Tongue (tissue), 2 donors: ENCODE data around the gene SEMA4D. TPM values are rescaled to one million over a fixed set of nuclear protein-coding genes. Genes with fewer than 3 reads are reported as not detected.

ENCODE experiments used
- DNase-seq: peaks from one replicate; pipeline ENCODE4 v3.0.0-alpha.2; 2015
- total RNA-seq: library from RNA; depleted of rRNA; stranded (reverse); fragments of >200 nt; gene quantifications from one replicate; pipeline ENCODE4 v1.2.3, GENCODE V29; 2014

SEMA4D gene
- total RNA-seq, 1 donor from 2014 or later, result 35.8 TPM

- no peak for DNase-seq
Observed at GRCh38 chr9:89446261-89446960, 51.5 kb downstream of the SEMA4D start.

GRCh38 chr9:89445801-89446251 is 52.1 kb downstream of the SEMA4D start:
- no peak for DNase-seq

- no peak for DNase-seq
Observed at GRCh38 chr9:89444925-89445765, 52.8 kb downstream of the SEMA4D start.

- DNase-seq, result peak; percentile 33
Observed at GRCh38 chr9:89444274-89444673, 53.6 kb downstream of the SEMA4D start.

- DNase-seq, result no peak
Observed at GRCh38 chr9:89442981-89443814, 54.7 kb downstream of the SEMA4D start.

- DNase-seq, result no peak
Observed at GRCh38 chr9:89442501-89442978, 55.4 kb downstream of the SEMA4D start.

GRCh38 chr9:89441986-89442385 is 55.9 kb downstream of the SEMA4D start:
- no peak for DNase-seq

- no peak for DNase-seq
Observed at GRCh38 chr9:89441655-89441970, 56.3 kb downstream of the SEMA4D start.

GRCh38 chr9:89440951-89441654 is 56.8 kb downstream of the SEMA4D start:
- no peak for DNase-seq

GRCh38 chr9:89440548-89440947 is 57.4 kb downstream of the SEMA4D start:
- no peak for DNase-seq

GRCh38 chr9:89440046-89440445 is 57.9 kb downstream of the SEMA4D start:
- DNase-seq, result no peak

- no peak for DNase-seq
Observed at GRCh38 chr9:89439571-89439970, 58.3 kb downstream of the SEMA4D start.

- DNase-seq, result no peak
Observed at GRCh38 chr9:89438194-89438593, 59.7 kb downstream of the SEMA4D start.

- no peak for DNase-seq
Observed at GRCh38 chr9:89437772-89438171, 60.1 kb downstream of the SEMA4D start.

GRCh38 chr9:89436963-89437625 is 60.8 kb downstream of the SEMA4D start:
- no peak for DNase-seq

- DNase-seq, result no peak
Observed at GRCh38 chr9:89436326-89436725, 61.6 kb downstream of the SEMA4D start.

- DNase-seq, result peak; percentile 42
Observed at GRCh38 chr9:89435071-89435823, 62.7 kb downstream of the SEMA4D start.

- no peak for DNase-seq
Observed at GRCh38 chr9:89434636-89435035, 63.3 kb downstream of the SEMA4D start.

- DNase-seq, result peak; percentile 87
Observed at GRCh38 chr9:89433826-89434225, 64.1 kb downstream of the SEMA4D start.

GRCh38 chr9:89432986-89433530 is 64.9 kb downstream of the SEMA4D start:
- peak; percentile 40 for DNase-seq
